Uterine smooth muscle cell (primary cell): Measurements from ENCODE around the gene RBM8A. TPM values are rescaled to one million over a fixed set of nuclear protein-coding genes. Genes with fewer than 3 reads are reported as not detected.

Experiments
- total RNA-seq: library from RNA; depleted of rRNA; stranded (reverse); fragments of >200 nt; gene quantifications from 2 replicates; pipeline ENCODE4 v1.2.3, GENCODE V29; 2014

The RBM8A gene
- 110 and 207 TPM in 2 replicates for total RNA-seq

DNA sequence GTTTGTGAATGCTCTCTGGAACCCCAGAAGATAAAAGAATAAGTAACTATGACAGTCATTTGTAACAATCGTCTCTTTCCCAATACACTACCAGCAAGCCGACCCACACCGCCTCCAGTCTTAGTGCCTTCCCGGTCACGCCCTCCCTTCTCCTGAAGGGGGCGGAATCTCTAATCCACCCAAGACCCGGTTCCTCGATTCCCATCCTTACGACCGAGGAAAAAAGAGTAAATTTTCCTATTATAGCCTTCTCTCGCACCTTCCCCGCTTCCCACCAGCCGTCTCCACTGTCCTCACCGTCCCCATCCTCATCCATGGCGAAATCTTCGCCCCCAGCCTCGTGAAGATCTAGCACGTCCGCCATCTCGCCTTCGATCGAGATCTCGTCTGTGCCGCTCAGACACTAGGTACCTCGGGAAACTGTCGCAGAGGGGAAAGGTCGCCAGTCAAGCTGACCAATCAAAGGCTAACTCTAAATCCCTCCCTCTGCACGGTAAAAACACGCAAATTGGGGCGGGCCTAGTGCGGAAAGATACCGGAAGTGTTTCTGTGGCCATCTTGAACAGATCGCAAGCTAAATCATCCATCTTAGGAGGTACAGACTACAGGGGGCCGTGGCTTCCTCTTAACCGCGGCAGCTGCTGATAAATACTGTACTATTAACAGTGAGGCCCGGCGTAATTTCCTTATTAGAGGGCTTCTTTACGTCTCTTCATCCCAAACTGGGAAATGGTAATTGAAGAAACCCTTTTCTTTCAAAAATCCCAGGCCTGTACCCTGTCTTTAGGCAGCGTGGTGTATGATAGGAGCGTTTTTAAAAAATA, at the start of gene RBM8A:
RBM8A (minus strand) TSS at position 422 of the 824 bp plus-strand sequence; CDS start at position 364, 58 bp downstream.

DNA sequence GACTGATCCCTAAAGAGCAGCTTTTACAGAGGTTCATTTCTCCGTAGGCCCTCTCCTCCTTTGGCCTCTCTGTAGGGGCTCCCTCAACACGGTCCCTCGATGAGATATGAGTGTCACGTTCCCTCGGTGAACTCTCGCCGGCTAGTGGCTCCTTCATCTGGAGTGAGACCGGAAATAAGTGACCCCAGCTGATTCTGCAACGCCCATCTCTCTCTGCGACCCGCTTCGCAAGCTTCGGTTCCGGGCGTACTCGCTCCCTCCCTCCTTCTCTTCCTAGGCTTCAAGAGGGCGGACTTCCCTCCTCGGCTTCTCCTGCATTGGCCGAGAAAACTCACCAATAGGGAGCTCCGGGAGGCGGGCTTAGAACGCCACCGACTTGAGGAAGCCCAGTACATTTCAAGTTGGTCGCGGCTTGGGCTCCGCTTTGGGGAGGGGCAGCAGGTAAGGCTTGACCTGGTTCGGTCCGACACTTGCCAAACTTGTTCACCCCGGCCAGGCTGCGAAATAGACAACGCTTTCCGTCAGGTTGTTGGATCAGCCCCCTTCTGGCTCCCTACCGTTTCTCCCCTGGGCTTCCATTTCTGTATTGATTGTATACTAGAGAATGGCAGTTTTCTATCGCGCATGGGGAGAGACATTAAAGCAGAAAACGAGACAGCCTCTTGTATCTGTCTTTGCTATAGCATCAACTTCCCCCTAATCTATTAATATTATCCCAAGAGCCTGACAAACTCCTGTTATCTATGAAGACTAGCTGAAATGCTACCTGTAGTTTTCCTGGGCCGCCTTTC, 37.2 kb upstream of the RBM8A start, which contains the start of the genes ANKRD34A and POLR3GL:
ANKRD34A (minus strand) TSS at position 248 of the 791 bp plus-strand sequence. CDS start 2,816 bp downstream, outside the sequence.
POLR3GL (plus strand) TSS at position 363 of the 791 bp plus-strand sequence. CDS start 10,176 bp downstream, outside the sequence.

DNA sequence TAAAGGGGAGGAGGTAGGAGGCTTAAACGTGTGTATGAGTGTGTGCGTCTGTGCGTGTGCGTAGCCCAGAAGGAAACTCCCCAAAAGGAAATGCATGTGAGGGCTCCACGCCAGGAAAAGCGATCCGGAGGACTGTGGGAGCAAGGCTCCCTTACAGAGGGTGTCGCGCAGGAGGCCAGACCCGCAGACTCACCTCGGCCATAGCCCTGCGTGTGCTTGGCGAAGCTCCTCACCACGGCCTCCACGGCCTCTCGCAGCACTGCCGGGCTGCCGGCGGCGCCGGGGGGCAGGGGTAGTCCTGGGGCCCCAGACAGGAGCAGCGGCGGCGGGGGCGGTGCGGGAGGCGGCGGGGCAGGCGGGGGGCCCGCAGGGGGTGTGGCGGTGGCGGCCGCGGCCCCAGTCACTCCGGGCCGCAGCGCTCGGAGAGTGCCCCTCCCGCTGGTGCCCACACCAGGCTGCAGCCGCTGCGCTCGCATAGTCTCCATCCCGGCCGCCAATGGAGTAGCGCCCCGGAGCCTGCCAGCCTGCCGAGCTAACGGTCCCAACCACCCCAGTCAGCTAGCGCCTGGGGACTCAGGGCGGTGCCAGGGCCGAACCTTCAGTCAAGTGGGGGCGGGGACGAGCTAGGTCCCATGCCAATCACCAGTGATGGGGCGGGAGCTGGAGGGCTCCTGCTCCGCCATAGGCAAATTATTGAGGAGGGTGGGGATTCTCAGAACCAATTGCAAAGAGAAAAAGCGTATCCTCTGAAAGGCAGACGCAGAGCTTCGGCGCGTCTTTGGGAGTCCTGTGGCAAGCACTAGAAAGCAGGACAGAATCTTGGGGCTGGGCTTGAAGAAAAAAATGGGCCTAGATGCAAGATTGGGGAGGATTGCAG, 30.4 kb upstream of the RBM8A start, which contains the start of gene LIX1L:
LIX1L (minus strand) TSS at position 575 of the 877 bp plus-strand sequence; CDS start at position 485, 90 bp downstream.

DNA sequence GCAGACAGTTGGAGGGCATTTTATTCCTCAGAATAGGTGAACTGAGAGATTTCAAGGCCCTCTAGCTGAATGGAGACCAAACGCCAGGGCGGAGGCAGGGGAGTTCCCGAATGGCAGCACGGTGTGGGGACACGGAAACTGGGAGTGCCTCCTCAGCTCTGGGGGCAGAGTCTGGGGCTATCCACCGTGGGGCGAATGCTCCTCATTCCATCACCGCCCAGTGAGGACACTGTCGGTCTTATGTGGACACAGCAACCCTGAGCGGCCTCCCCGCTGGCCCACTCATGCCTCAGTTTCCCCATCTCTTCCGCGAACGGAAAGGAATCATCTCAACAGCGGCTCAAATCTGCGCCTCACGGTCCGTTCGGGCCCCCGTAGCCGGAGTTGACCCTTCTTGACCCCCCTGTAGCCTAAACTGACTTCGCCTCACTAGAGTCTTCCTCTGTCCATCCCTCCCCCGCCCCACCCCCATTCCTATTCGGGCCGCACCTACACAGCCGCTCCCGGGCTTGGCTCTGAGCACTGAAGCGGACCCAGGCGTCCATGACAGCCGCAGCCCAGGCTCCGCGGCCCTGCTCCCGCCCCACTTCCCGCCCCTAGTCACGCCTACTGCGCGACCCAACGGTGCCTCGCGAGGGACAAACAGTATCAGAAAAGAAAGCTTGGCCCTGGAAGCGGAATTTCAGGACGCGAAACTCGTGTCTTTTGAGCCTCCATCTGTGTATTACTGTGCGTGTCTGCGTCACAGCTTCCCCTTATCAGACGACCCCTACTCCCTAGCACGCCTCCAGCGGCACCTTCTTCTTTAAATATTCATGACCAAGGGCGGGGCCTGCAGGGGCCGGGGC, 8.9 kb downstream of the RBM8A start, which contains the start of gene PEX11B:
PEX11B (minus strand) TSS at position 574 of the 848 bp plus-strand sequence; CDS start at position 545, 29 bp downstream.

DNA sequence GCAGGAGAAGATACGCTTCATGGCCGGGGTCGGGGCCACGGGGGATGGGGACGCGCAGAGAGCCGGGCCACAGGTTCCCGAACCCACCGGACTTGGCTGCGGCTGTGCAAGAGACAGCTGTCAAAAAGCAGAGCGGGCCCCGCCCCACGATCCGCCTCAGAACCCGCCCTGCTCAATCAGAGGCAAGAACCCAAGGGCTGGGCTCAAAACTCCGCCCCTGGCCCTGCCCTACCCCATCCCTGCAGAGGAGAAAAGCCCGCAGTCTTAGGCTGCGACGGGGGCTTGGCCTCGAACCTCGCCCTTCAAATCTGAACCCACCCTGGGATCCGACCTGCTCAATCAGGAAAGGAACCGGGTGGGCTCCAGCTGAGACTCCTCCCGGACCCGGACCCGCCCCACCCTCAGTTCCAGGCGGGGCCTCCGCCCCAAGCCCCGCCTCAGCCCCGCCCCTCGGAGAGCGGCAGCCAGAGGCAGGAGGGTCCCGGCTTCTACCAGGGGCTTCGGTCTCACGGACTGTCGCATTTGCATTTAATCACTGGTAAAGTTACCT, 41.5 kb downstream of the RBM8A start, which contains the start of gene ANKRD35:
ANKRD35 (minus strand) TSS at position 129 of the 550 bp plus-strand sequence; CDS start at position 21, 108 bp downstream.

Other genes with a start within 250 kb of the RBM8A start
- gene PDZK1, start 220.1 kb downstream of the RBM8A start, total RNA-seq = 0.50 and 1.00 TPM in 2 replicates
- 0.12 TPM in 1 of 2 replicates, not detected in the other for gene CD160, start 208.0 kb downstream of the RBM8A start, total RNA-seq
- 19.9 and 24.3 TPM in 2 replicates for gene RNF115, start 103.4 kb downstream of the RBM8A start, total RNA-seq
- 42.9 and 49.2 TPM in 2 replicates for gene POLR3C, start 103.3 kb downstream of the RBM8A start, total RNA-seq
- 2.7 and 3.3 TPM in 2 replicates for gene NUDT17, start 81.9 kb downstream of the RBM8A start, total RNA-seq
- gene PIAS3, start 68.4 kb downstream of the RBM8A start, total RNA-seq = 6.3 and 7.7 TPM in 2 replicates
- gene ANKRD35, start 41.6 kb downstream of the RBM8A start, total RNA-seq = 2.1 and 2.5 TPM in 2 replicates
- gene ITGA10, start 17.4 kb downstream of the RBM8A start, total RNA-seq = 0.37 and 1.2 TPM in 2 replicates
- 23.7 and 29.0 TPM in 2 replicates for gene PEX11B, start 8.8 kb downstream of the RBM8A start, total RNA-seq
- gene LIX1L, start 30.5 kb upstream of the RBM8A start, total RNA-seq = 17.6 and 19.5 TPM in 2 replicates
- gene ANKRD34A, start 37.1 kb upstream of the RBM8A start, total RNA-seq = 0.33 and 0.50 TPM in 2 replicates
- gene POLR3GL, start 37.2 kb upstream of the RBM8A start, total RNA-seq = 16.8 and 18.2 TPM in 2 replicates
- 4.5 and 6.1 TPM in 2 replicates for gene TXNIP, start 69.1 kb upstream of the RBM8A start, total RNA-seq
- gene HJV, start 94.3 kb upstream of the RBM8A start, total RNA-seq = not detected in 2 replicates
- gene NBPF10, start 217.3 kb upstream of the RBM8A start, total RNA-seq = 3.4 and 5.4 TPM in 2 replicates